Measurements from ENCODE around the gene C1orf167.

Gene C1orf167

DNA sequence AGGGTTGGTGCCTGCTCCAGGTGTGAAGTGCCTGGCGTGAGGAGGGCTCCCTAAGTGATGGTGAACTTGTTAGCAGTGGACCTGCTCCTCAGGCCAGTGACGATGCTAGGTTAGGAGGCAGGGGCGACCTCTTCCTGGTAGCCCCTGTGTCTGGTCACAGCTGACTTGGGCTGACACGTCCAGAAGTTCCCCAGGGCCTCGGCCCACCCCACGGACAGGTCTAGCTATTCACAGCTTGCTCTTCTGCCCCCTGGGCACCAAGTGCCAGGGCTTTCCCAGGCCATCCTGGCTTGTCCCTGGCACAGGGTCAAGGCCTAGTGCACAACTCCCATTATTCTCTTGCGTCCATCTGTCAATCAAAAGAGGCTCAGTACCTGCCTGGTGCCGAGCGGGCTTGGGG, 10.9 kb upstream of the C1orf167 start:
- peaks cover 6 to 40% of the 10 kb centered on the region in 2 donors for H3K36me3 ChIP-seq (ENCODE audit: control insufficient read depth in 1 of 2, insufficient read depth in 2 of 2, low read length in 2 of 2)
- H3K27me3 ChIP-seq (ENCODE audit: low read depth, low read length) = no peaks in the 10 kb centered on the region
- no peak overlapping the region for H3K4me3 ChIP-seq (ENCODE audit: low read depth in 1 of 2, low read length in 2 of 2)
- no peaks in the 10 kb centered on the region for H3K9me3 ChIP-seq (ENCODE audit: control insufficient read depth in 1 of 2, low read length in 2 of 2)
- H3K4me1 ChIP-seq (ENCODE audit: control insufficient read depth in 1 of 2, insufficient read depth in 2 of 2, low read length in 2 of 2) = no peaks in the 10 kb centered on the region
- no peak overlapping the region for H3K27ac ChIP-seq (ENCODE audit: low read length)

DNA sequence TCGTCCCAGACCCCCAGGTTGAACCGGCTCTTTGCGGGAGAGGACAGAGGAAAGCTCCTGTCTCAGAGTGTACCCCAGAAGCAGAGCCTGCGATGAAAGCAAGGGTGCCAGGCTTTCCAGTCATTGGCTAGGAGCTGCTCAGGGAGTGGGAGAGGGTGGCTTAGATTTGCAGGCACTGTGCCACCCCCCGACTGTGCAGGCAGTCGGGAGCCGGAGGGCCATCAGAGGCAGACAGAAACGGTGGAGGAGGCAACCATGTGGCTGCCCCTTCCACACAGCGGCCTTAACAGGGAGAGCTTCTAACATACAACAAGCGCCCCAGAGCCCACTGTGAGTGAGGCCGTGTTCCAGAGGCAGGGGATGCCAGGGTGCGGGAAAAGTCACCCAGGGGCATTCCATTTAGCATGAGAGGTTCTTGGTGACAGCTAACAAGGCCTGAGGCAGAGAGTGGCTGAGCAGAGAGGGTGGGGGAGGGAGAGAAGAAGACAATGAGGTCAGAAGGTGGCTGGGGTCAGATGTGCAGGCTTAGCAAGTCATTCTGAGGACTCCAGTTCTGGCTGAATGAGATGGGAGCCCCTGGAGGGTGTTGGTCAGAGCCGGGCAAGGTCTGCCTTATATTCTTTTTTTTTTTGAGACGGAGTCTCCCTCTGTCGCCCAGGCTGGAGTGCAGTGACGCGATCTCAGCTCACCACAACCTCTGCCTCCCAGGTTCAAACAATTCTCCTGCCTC, 9.5 kb upstream of the C1orf167 start:
- H3K27ac ChIP-seq (ENCODE audit: low read length) = no peak overlapping the region
- no peaks in the 10 kb centered on the region for H3K27me3 ChIP-seq (ENCODE audit: low read depth, low read length)
- no peak overlapping the region for H3K4me3 ChIP-seq (ENCODE audit: low read depth in 1 of 2, low read length in 2 of 2)
- peaks cover 0 to 29% of the 10 kb centered on the region in 2 donors for H3K36me3 ChIP-seq (ENCODE audit: control insufficient read depth in 1 of 2, insufficient read depth in 2 of 2, low read length in 2 of 2)
- no peaks in the 10 kb centered on the region for H3K4me1 ChIP-seq (ENCODE audit: control insufficient read depth in 1 of 2, insufficient read depth in 2 of 2, low read length in 2 of 2)
- H3K9me3 ChIP-seq (ENCODE audit: control insufficient read depth in 1 of 2, low read length in 2 of 2) = no peaks in the 10 kb centered on the region

DNA sequence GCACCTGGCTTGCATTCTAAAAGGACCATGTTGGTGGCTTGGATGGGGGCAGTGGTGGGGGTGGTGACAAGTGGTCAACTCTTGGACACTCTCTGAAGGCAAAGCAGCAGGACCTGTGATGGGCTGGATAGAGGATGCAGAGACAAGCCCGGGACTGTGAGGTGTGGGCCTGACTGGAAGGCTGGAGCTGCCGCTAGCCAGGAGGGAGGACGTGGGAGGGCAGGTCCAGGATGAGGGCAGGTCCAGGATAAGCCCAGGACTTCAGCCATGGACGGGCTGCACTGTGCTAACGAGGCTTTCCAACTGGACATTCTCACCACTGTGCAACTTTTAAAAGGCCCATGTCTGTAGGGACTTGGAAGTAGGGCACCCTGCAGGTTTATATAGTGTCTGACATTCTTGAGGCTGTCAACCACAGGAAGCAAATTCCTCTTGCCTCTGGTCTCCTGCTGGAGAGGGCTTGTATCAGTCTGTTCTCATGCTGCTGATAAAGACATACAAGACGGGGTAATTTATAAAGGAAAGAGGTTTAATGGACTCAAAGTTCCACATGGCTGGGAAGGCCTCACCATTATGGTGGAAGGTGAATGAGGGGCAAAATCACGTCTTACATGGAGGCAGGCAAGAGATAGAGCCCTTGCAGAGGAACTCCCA, 8.3 kb upstream of the C1orf167 start:
- no peaks in the 10 kb centered on the region for H3K9me3 ChIP-seq (ENCODE audit: control insufficient read depth in 1 of 2, low read length in 2 of 2)
- H3K36me3 ChIP-seq (ENCODE audit: control insufficient read depth in 1 of 2, insufficient read depth in 2 of 2, low read length in 2 of 2) = peaks cover 0 to 20% of the 10 kb centered on the region in 2 donors
- no peaks in the 10 kb centered on the region for H3K27me3 ChIP-seq (ENCODE audit: low read depth, low read length)
- H3K27ac ChIP-seq (ENCODE audit: low read length) = no peak overlapping the region
- no peaks in the 10 kb centered on the region for H3K4me1 ChIP-seq (ENCODE audit: control insufficient read depth in 1 of 2, insufficient read depth in 2 of 2, low read length in 2 of 2)
- H3K4me3 ChIP-seq (ENCODE audit: low read depth in 1 of 2, low read length in 2 of 2) = no peak overlapping the region

DNA sequence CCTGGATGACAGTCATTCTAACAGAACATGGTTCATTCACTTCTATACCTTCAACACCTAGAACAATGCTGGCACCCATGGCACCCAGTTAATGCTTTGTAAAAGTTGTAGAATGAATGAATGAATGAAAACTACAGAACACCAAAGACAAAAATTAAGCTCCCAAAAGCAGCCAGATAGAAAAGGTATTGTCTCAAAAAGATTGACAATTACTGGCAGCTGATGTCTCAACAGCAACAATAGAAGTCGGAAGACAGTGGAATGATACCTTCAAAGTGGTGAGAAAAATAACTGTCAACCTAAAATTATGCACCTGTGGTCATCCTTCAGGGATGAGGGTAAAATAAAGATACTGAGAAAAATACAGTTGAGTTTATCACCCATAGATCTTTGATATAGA, 4.9 kb upstream of the C1orf167 start:
- Histone ChIP-seq H3K36me3 (ENCODE audit: control insufficient read depth in 1 of 2, insufficient read depth in 2 of 2, low read length in 2 of 2) (no peaks in the 10 kb centered on the region), H3K4me1 (ENCODE audit: control insufficient read depth in 1 of 2, insufficient read depth in 2 of 2, low read length in 2 of 2) (no peaks in the 10 kb centered on the region), H3K27me3 (ENCODE audit: low read depth, low read length) (peaks cover 3% of the 10 kb centered on the region), H3K27ac (ENCODE audit: low read length) (no peak overlapping the region), H3K4me3 (ENCODE audit: low read depth in 1 of 2, low read length in 2 of 2) (no peak overlapping the region), H3K9me3 (ENCODE audit: control insufficient read depth in 1 of 2, low read length in 2 of 2) (no peaks in the 10 kb centered on the region)

DNA sequence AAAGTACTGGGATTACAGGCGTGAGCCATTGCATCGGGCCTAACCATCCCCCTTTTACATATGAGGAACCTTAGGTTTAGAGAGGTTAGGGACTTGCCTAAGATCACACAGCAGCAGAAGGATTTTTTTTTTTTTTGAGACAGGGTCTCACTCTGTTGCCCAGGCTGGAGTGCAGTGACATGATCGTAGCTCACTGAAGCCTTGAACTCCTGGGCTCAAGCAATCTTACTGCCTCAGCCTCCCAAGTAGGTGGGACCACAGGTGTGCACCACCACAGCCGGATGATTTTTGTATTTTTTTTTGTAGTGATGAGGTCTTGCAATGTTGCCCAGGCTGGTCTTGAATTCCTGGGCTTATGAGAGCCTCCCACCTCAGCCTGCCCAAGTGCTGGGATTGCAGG, 2.2 kb upstream of the C1orf167 start:
- no peak overlapping the region for H3K4me3 ChIP-seq (ENCODE audit: low read depth in 1 of 2, low read length in 2 of 2)
- H3K4me1 ChIP-seq (ENCODE audit: control insufficient read depth in 1 of 2, insufficient read depth in 2 of 2, low read length in 2 of 2) = no peaks in the 10 kb centered on the region
- no peak overlapping the region for H3K27ac ChIP-seq (ENCODE audit: low read length)
- H3K36me3 ChIP-seq (ENCODE audit: control insufficient read depth in 1 of 2, insufficient read depth in 2 of 2, low read length in 2 of 2) = no peaks in the 10 kb centered on the region
- peaks cover 8% of the 10 kb centered on the region for H3K27me3 ChIP-seq (ENCODE audit: low read depth, low read length)
- no peaks in the 10 kb centered on the region for H3K9me3 ChIP-seq (ENCODE audit: control insufficient read depth in 1 of 2, low read length in 2 of 2)

DNA sequence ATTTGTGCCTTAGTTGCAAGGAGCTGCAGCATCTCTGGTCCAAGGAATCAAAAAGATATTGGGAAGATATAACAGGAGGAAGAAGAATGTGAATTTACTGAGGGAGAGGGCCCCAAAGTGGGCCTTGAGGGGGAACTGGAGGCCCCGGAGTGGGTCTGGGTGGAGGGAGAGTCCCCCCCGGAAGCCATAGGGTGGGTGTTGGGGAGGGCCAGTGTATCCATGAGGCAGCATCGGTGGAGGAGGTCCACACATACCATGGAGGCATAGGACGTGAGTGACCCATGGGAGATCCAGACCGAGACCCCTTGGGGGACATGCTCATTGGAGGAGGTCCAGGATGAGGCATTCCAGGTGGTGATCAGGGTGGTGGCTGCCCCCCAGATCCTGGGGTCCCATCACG, 708 bp upstream of the C1orf167 start:
- Histone ChIP-seq H3K27me3 (ENCODE audit: low read depth, low read length) (peaks cover 8% of the 10 kb centered on the region), H3K9me3 (ENCODE audit: control insufficient read depth in 1 of 2, low read length in 2 of 2) (no peaks in the 10 kb centered on the region), H3K4me1 (ENCODE audit: control insufficient read depth in 1 of 2, insufficient read depth in 2 of 2, low read length in 2 of 2) (no peaks in the 10 kb centered on the region)

DNA sequence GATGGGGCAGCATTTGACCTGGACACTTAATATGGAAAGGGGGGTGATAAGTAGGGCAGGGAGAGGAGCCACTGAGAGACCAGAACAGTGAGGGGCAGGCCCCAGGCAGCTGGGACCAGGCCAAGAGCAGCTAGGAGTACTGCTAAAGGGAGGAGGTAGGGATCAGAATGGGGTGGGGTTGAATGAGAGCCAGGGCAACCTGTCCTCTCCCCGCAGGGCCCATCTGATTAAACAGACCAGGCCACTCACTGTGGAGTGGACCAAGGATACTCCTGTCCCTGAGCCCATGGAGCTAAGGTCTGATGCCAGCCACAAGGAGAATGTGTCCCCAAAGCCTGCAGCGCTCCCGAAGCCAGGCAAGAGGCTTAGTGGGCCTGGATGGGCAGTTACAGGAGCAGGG, 2.1 kb downstream of the C1orf167 start:
- Histone ChIP-seq H3K4me1 (ENCODE audit: control insufficient read depth in 1 of 2, insufficient read depth in 2 of 2, low read length in 2 of 2) (no peaks in the 10 kb centered on the region), H3K36me3 (ENCODE audit: control insufficient read depth in 1 of 2, insufficient read depth in 2 of 2, low read length in 2 of 2) (no peaks in the 10 kb centered on the region), H3K4me3 (ENCODE audit: low read depth in 1 of 2, low read length in 2 of 2) (no peak overlapping the region), H3K27me3 (ENCODE audit: low read depth, low read length) (peaks cover 8% of the 10 kb centered on the region), H3K9me3 (ENCODE audit: control insufficient read depth in 1 of 2, low read length in 2 of 2) (no peaks in the 10 kb centered on the region), H3K27ac (ENCODE audit: low read length) (no peak overlapping the region)

More for the DNA sequence above, 708 bp upstream of the C1orf167 start:
- H3K4me3 ChIP-seq (ENCODE audit: low read depth in 1 of 2, low read length in 2 of 2) = no peak overlapping the region
- no peak overlapping the region for H3K27ac ChIP-seq (ENCODE audit: low read length)
- no peaks in the 10 kb centered on the region for H3K36me3 ChIP-seq (ENCODE audit: control insufficient read depth in 1 of 2, insufficient read depth in 2 of 2, low read length in 2 of 2)

DNA sequence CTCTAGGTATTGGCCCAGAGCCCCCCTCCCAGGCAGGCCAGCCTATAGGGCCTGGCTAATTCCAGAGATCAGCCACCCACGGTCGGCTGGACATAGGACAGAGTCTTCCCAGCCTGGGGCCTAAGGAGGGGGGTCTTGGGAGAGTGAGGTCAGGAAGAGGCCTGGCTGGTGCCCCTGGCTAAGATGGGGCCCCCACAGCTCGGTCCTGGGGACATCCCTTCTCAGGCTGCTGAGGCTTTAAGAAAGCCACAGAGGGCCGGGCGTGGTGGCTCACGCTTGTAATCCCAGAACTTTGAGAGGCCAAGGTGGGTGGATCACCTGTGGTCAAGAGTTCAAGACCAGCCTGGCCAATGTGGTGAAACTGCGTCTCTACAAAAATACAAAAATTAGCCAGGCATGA, 2.5 kb downstream of the C1orf167 start:
- Histone ChIP-seq H3K9me3 (ENCODE audit: control insufficient read depth in 1 of 2, low read length in 2 of 2) (no peaks in the 10 kb centered on the region), H3K27ac (ENCODE audit: low read length) (no peak overlapping the region), H3K4me1 (ENCODE audit: control insufficient read depth in 1 of 2, insufficient read depth in 2 of 2, low read length in 2 of 2) (no peaks in the 10 kb centered on the region), H3K27me3 (ENCODE audit: low read depth, low read length) (peaks cover 8% of the 10 kb centered on the region), H3K36me3 (ENCODE audit: control insufficient read depth in 1 of 2, insufficient read depth in 2 of 2, low read length in 2 of 2) (no peaks in the 10 kb centered on the region), H3K4me3 (ENCODE audit: low read depth in 1 of 2, low read length in 2 of 2) (no peak overlapping the region)

DNA sequence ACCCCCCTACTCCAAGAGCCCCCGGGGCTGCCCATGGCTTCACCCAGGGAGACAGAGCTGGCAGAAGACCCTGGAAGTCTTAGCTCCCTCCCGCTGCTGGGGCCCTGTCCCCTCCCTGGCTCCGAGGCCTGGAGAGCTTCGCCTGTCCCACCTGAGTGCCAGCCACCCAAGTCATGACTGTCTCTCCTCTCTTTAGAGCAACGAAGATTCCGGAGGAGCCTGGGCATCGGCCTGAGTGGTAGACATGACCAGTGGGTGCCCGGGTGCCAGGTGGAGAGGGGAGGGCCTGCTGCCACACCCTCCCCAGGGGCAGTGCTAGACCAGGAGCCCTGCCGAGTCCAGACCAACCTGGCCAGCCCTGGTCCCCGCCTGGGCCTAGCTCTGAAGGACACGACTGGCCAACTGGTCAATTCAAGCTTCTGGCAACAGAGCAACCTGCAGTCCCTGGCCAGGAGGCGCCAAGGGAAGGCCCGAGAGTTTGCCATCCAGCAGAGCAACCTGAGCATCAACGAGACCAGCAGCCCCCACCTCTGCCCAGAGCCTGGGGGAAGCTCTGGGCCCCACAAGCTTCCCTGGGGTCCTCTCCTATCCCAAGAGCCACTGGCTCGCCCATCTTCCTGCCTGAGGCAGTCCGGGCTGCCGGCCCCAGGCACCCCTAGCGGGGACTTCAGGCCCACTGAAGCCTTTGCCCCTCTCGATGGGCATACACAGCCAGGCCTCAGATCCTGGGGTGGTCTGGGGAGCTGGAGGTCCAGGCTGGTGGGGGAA, 3.9 kb downstream of the C1orf167 start:
- Histone ChIP-seq H3K9me3 (ENCODE audit: control insufficient read depth in 1 of 2, low read length in 2 of 2) (no peaks in the 10 kb centered on the region), H3K36me3 (ENCODE audit: control insufficient read depth in 1 of 2, insufficient read depth in 2 of 2, low read length in 2 of 2) (no peaks in the 10 kb centered on the region), H3K4me3 (ENCODE audit: low read depth in 1 of 2, low read length in 2 of 2) (no peak overlapping the region), H3K27me3 (ENCODE audit: low read depth, low read length) (peaks cover 8% of the 10 kb centered on the region), H3K27ac (ENCODE audit: low read length) (no peak overlapping the region), H3K4me1 (ENCODE audit: control insufficient read depth in 1 of 2, insufficient read depth in 2 of 2, low read length in 2 of 2) (no peaks in the 10 kb centered on the region)

DNA sequence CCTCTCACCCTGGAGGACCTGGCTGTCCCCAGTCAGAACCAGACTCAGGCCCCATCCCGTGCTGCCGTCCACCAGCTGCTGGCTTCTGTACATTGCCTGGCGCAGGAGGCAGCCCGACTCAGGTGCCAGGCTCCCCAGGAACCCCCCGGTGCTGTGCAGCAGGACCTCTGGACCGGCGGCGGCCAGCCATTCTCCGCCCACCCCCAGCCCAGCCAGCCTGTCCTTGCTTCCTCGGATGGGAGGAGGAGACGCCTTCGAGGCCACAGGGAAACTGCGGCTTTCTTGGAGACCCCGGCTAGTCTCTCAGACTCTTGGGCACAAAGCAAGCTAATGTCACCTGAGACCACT, 4.4 kb downstream of the C1orf167 start:
- H3K4me1 ChIP-seq (ENCODE audit: control insufficient read depth in 1 of 2, insufficient read depth in 2 of 2, low read length in 2 of 2) = no peaks in the 10 kb centered on the region

DNA sequence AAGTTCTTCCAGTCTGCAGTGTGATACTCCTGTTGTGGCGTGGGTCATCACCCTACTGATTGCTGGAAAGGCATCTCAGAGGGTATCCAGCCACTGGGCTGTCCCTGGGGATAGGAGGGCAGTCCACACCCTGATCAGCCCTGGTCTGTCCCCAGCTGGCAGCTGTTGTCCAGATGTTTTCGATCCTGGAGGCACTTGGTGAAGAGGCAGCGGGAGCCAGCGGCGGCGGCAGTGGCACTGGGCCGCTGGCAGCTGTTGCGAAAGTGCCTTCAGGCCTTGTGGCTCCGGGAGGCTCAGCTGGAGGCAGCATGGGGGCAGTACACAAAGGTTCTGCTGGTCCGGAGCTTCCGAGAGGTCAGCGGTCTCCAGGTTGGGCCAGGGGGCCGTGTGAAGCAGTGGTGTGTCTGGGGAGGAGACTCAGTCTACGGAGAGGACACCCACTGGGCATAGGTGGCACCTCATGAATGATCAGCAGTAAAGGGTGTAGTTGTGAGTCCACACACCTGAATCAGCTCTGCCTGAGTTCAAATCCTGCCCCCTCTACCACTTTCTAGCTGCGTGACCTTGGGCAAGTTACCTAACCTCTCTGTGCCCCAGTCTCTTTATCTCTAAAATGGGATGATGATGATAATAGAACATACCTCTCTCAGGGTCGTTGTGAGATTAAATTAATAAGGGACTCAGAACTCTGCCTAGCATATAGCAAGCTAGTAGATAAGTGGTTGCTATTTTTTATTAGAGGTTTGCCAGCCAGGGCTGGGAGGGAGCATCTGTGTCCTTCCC, 6.1 kb downstream of the C1orf167 start:
- H3K36me3 ChIP-seq (ENCODE audit: control insufficient read depth in 1 of 2, insufficient read depth in 2 of 2, low read length in 2 of 2) = no peaks in the 10 kb centered on the region
- H3K9me3 ChIP-seq (ENCODE audit: control insufficient read depth in 1 of 2, low read length in 2 of 2) = no peaks in the 10 kb centered on the region
- H3K27me3 ChIP-seq (ENCODE audit: low read depth, low read length) = peaks cover 4% of the 10 kb centered on the region
- no peaks in the 10 kb centered on the region for H3K4me1 ChIP-seq (ENCODE audit: control insufficient read depth in 1 of 2, insufficient read depth in 2 of 2, low read length in 2 of 2)
- H3K27ac ChIP-seq (ENCODE audit: low read length) = no peak overlapping the region
- no peak overlapping the region for H3K4me3 ChIP-seq (ENCODE audit: low read depth in 1 of 2, low read length in 2 of 2)

More for the DNA sequence above, 4.4 kb downstream of the C1orf167 start:
- Histone ChIP-seq H3K9me3 (ENCODE audit: control insufficient read depth in 1 of 2, low read length in 2 of 2) (no peaks in the 10 kb centered on the region), H3K36me3 (ENCODE audit: control insufficient read depth in 1 of 2, insufficient read depth in 2 of 2, low read length in 2 of 2) (no peaks in the 10 kb centered on the region), H3K27me3 (ENCODE audit: low read depth, low read length) (peaks cover 8% of the 10 kb centered on the region), H3K4me3 (ENCODE audit: low read depth in 1 of 2, low read length in 2 of 2) (no peak overlapping the region), H3K27ac (ENCODE audit: low read length) (no peak overlapping the region)

Measured in muscle layer of duodenum (tissue), 2 donors.